GM23338 (cell line): ENCODE data around the gene PPFIBP2. TPM values are rescaled to one million over a fixed set of nuclear protein-coding genes. Genes with fewer than 3 reads are reported as not detected.

Experiments used
- ATAC-seq: fragments of 200-7000 bp; cut with Tn5 transposase; 3 replicates; pipeline ENCODE4 v1.9.1; 2020
- DNase-seq: peaks from one replicate; pipeline ENCODE4 v3.0.0-alpha.2; 2015; ENCODE audit warnings: low spot score
- H2AFZ ChIP-seq: fragments of 200-600 bp; sonication (generic); 2 replicates; pipeline ENCODE4 v1.8.0; 2016; ENCODE audit warnings: antibody characterized with exemption, mild to moderate bottlenecking, moderate library complexity
- H3F3A ChIP-seq: fragments of 200-600 bp; sonication (generic); replicated peaks from 2 replicates; pipeline ENCODE4 v1.8.0; 2017; ENCODE audit warnings: antibody characterized with exemption, mixed run types, low read depth
- H3K27ac ChIP-seq: fragments of 200-600 bp; sonication (generic); 2 replicates; pipeline ENCODE4 v1.6.1; 2016; ENCODE audit warnings: low read depth
- H3K27me3 ChIP-seq: fragments of 200-600 bp; sonication (generic); 2 replicates; pipeline ENCODE4 v1.8.0; 2016; ENCODE audit warnings: mild to moderate bottlenecking, mixed run types, moderate library complexity; ENCODE audit not compliant: insufficient read depth
- H3K36me3 ChIP-seq: fragments of 200-600 bp; sonication (generic); 2 replicates; pipeline ENCODE4 v1.8.0; 2016; ENCODE audit warnings: mild to moderate bottlenecking; ENCODE audit not compliant: insufficient read depth
- H3K4me1 ChIP-seq: fragments of 200-600 bp; sonication (generic); 2 replicates; pipeline ENCODE4 v1.8.0; 2016; ENCODE audit warnings: mild to moderate bottlenecking, moderate library complexity; ENCODE audit not compliant: insufficient read depth
- H3K4me2 ChIP-seq: fragments of 200-600 bp; sonication (generic); 2 replicates; pipeline ENCODE4 v1.7.1; 2017; ENCODE audit warnings: mixed run types
- H3K4me3 ChIP-seq: fragments of 200-600 bp; sonication (generic); 2 replicates; pipeline ENCODE4 v1.6.1; 2016; ENCODE audit warnings: mixed run types
- H3K79me2 ChIP-seq: fragments of 200-600 bp; sonication (generic); replicated peaks from 2 replicates; pipeline ENCODE4 v1.8.0; 2017; ENCODE audit warnings: mild to moderate bottlenecking; ENCODE audit not compliant: insufficient read depth
- H3K9me2 ChIP-seq: fragments of 200-600 bp; sonication (generic); 2 replicates; pipeline ENCODE4 v1.8.0; 2017; ENCODE audit not compliant: insufficient read depth
- H4K20me1 ChIP-seq: fragments of 200-600 bp; sonication (generic); replicated peaks from 2 replicates; pipeline ENCODE4 v1.8.0; 2017; ENCODE audit warnings: mild to moderate bottlenecking; ENCODE audit not compliant: insufficient read depth
- H3K27ac Mint-ChIP-seq: 2 replicates; pipeline ENCODE4 v1.8.0; 2020; ENCODE audit warnings: inconsistent platforms, mild to moderate bottlenecking, moderate library complexity, mixed read lengths
- H3K27me3 Mint-ChIP-seq: 3 replicates; pipeline ENCODE4 v1.8.0; 2022; ENCODE audit warnings: low read depth, mild to moderate bottlenecking, moderate library complexity, mixed read lengths, inconsistent platforms; ENCODE audit not compliant: insufficient read depth, poor library complexity
- H3K36me3 Mint-ChIP-seq: 3 replicates; pipeline ENCODE4 v1.8.0; 2021; ENCODE audit warnings: low read depth, mild to moderate bottlenecking, inconsistent platforms, moderate library complexity, mixed read lengths
- H3K4me1 Mint-ChIP-seq: 3 replicates; pipeline ENCODE4 v1.8.0; 2020; ENCODE audit warnings: mild to moderate bottlenecking, inconsistent platforms, mixed read lengths
- H3K4me3 Mint-ChIP-seq: 3 replicates; pipeline ENCODE4 v1.8.0; 2021; ENCODE audit warnings: moderate library complexity, mild to moderate bottlenecking, inconsistent platforms, mixed read lengths
- H3K9me3 Mint-ChIP-seq: 3 replicates; pipeline ENCODE4 v1.8.0; 2020; ENCODE audit warnings: moderate library complexity, mild to moderate bottlenecking, inconsistent platforms, mixed read lengths
- CTCF ChIP-seq, 2 experiments: fragments of 200-600 bp in 1 of 2; sonication (generic) in 1 of 2; conservative IDR thresholded peaks; 2 replicates each; pipeline versions ENCODE4 v1.5.1 to v1.6.1; 2016 to 2017; ENCODE audit warnings: antibody characterized with exemption in 2 of 2, low read depth in 2 of 2, mild to moderate bottlenecking in 2 of 2, moderate library complexity in 1 of 2
- ETS1 ChIP-seq: IDR thresholded peaks from 2 replicates; pipeline ENCODE4 v1.6.1; 2016; ENCODE audit warnings: antibody characterized with exemption
- EZH2 ChIP-seq: fragments of 200-600 bp; sonication (generic); IDR thresholded peaks from one replicate; pipeline ENCODE4 v1.8.0; 2017; ENCODE audit warnings: antibody characterized with exemption, mild to moderate bottlenecking, low read depth; ENCODE audit not compliant: unreplicated experiment
- EZH2phosphoT487 ChIP-seq: fragments of 200-600 bp; sonication (generic); IDR thresholded peaks from one replicate; pipeline ENCODE4 v1.8.1; 2018; ENCODE audit warnings: antibody characterized with exemption; ENCODE audit not compliant: unreplicated experiment
- JUNB ChIP-seq: IDR thresholded peaks from one replicate; pipeline ENCODE4 v1.6.1; 2016; ENCODE audit warnings: antibody characterized with exemption; ENCODE audit not compliant: unreplicated experiment
- NANOG ChIP-seq: IDR thresholded peaks from 2 replicates; pipeline ENCODE4 v1.6.1; 2016; ENCODE audit warnings: antibody characterized with exemption, borderline replicate concordance
- POLR2AphosphoS5 ChIP-seq: IDR thresholded peaks from 2 replicates; pipeline ENCODE4 v1.6.1; 2016; ENCODE audit warnings: antibody characterized with exemption, low read depth
- STAT1 ChIP-seq: IDR thresholded peaks from one replicate; pipeline ENCODE4 v1.6.1; 2016; ENCODE audit warnings: antibody characterized with exemption; ENCODE audit not compliant: unreplicated experiment
- ZNF114 ChIP-seq: fragments of 250-450 bp; sonication (Bioruptor Pico); IDR thresholded peaks from 2 replicates; pipeline ENCODE4 v1.5.0; 2020; ENCODE audit warnings: mild to moderate bottlenecking, moderate library complexity
- ZNF331 ChIP-seq: fragments of 250-450 bp; sonication (Bioruptor Pico); IDR thresholded peaks from 2 replicates; pipeline ENCODE4 v1.5.0; 2020; ENCODE audit warnings: low read depth, mild to moderate bottlenecking, moderate library complexity
- ZNF462 ChIP-seq: fragments of 250-450 bp; sonication (Bioruptor Pico); IDR thresholded peaks from 2 replicates; pipeline ENCODE4 v1.5.0; 2020; ENCODE audit warnings: mild to moderate bottlenecking, moderate library complexity
- polyA plus RNA-seq: library from polyadenylated mRNA; unstranded; fragments of >200 nt; fragmentation: Nextera tagmentation; extraction: Ambion mirVana; gene quantifications from 2 replicates; pipeline ENCODE4 v1.2.1, GENCODE V29; 2016
- total RNA-seq: library from RNA; depleted of rRNA; stranded (reverse); fragments of >200 nt; shearing (Covaris generic); gene quantifications from 2 replicates; pipeline ENCODE4 v1.2.3, GENCODE V29; 2014

PPFIBP2 gene
- total and polyA plus RNA-seq, 2 experiments from 2014 or later: 7.1 to 14.8 TPM

GRCh38 chr11:7486098-7486780, 27.6 kb upstream of the PPFIBP2 start:
- Mint-ChIP-seq H3K36me3 (no peaks in the 10 kb centered on the region), H3K4me1 (peaks cover 29% of the 10 kb centered on the region), H3K27me3 (peaks cover 4% of the 10 kb centered on the region), H3K9me3 (no peaks in the 10 kb centered on the region), H3K27ac (no peak overlapping the region), H3K4me3 (no peak overlapping the region)
- no peaks in the 10 kb centered on the region for H3K79me2 ChIP-seq
- H2AFZ ChIP-seq: no peak overlapping the region
- H3K9me2 ChIP-seq: peaks cover 20% of the 10 kb centered on the region
- peaks cover 12% of the 10 kb centered on the region for H3K4me1 ChIP-seq
- H3K4me3 ChIP-seq: no peak overlapping the region
- TF ChIP-seq POLR2AphosphoS5 (no peak), ZNF331 (no peak), ETS1 (no peak), EZH2phosphoT487 (no peak), NANOG (no peak), STAT1 (no peak), CTCF (conservative IDR thresholded peaks at IDR 0.05; ENCODE audit: low read depth in 2 of 2) (no peak), EZH2 (no peak), ZNF462 (CRISPR knock-in tag) (no peak), ZNF114 (CRISPR knock-in tag) (no peak), JUNB (no peak)
- no peak for DNase-seq
- H4K20me1 ChIP-seq: no peaks in the 10 kb centered on the region
- no peak overlapping the region for H3K27ac ChIP-seq
- no peak for ATAC-seq
- H3K4me2 ChIP-seq: no peak overlapping the region
- no peaks in the 10 kb centered on the region for H3K27me3 ChIP-seq
- H3F3A ChIP-seq: no peaks in the 10 kb centered on the region
- no peaks in the 10 kb centered on the region for H3K36me3 ChIP-seq
